ENCODE results near the gene HRH1. TPM values are rescaled to one million over a fixed set of nuclear protein-coding genes. Genes with fewer than 3 reads are reported as not detected.

The HRH1 gene
- polyA plus RNA-seq, 3 donors, result 0.08 to 0.24 TPM; not detected in 1

GRCh38 chr3:11244121-11244677 lies 89.9 kb downstream of the HRH1 start:
- no peak overlapping the region for H3K9ac ChIP-seq (ENCODE audit: insufficient read depth, low read length, poor library complexity, severe bottlenecking)
- Mint-ChIP-seq H3K27me3 (ENCODE audit: low read depth in 3 of 3) (peaks cover 0 to 3% (median 1%) of the 10 kb centered on the region in 3 donors), H3K36me3 (no peaks in the 10 kb centered on the region), H3K27ac (peak overlapping the region in 1 of 7 donors; percentile 20), H3K9me3 (peaks cover 0 to 9% (median 2%) of the 10 kb centered on the region in 7 donors), H3K4me1 (peaks cover 5% of the 10 kb centered on the region), H3K4me3 (no peak overlapping the region)
- H3K9me3 ChIP-seq (replicated peaks in 1 of 2; ENCODE audit: control insufficient read depth in 1 of 2, insufficient read depth in 1 of 2, low read length in 2 of 2), result no peaks in the 10 kb centered on the region
- no peaks in the 10 kb centered on the region for H3K4me1 ChIP-seq (ENCODE audit: control insufficient read depth in 1 of 2, insufficient read depth in 2 of 2, low read length in 2 of 2)
- WGBS (ENCODE audit: insufficient coverage), result no CpG with 5 or more reads among the region's 1 CpG
- intact Hi-C loops (cut with micrococcal nuclease), result no loop called here
- no peak overlapping the region for H3K4me3 ChIP-seq (replicated peaks in 1 of 3; ENCODE audit: low read depth in 2 of 3, low read length in 3 of 3)
- H2AFZ ChIP-seq (ENCODE audit: insufficient read depth, low read depth, low read length, poor library complexity, severe bottlenecking), result no peak overlapping the region
- no peak overlapping the region for H3K27ac ChIP-seq (ENCODE audit: low read depth in 1 of 2, low read length in 2 of 2)
- H3K79me2 ChIP-seq (ENCODE audit: insufficient read depth, low read length), result no peaks in the 10 kb centered on the region
- H3K27me3 ChIP-seq (ENCODE audit: control insufficient read depth in 2 of 2, insufficient read depth in 2 of 2, low read length in 2 of 2), result no peaks in the 10 kb centered on the region
- no peak for DNase-seq
- H4K20me1 ChIP-seq (ENCODE audit: insufficient read depth, low read length), result no peaks in the 10 kb centered on the region
- no peaks in the 10 kb centered on the region for H3K36me3 ChIP-seq (replicated peaks in 1 of 2; ENCODE audit: control insufficient read depth in 1 of 2, insufficient read depth in 2 of 2, low read length in 2 of 2)
- no peak overlapping the region for H3K4me2 ChIP-seq (replicated peaks; ENCODE audit: extremely low read depth, low read length, poor library complexity, severe bottlenecking)
- no peak for TF ChIP-seq CTCF (IDR thresholded peaks at IDR 0.05)

- H3K36me3 ChIP-seq (replicated peaks in 1 of 2; ENCODE audit: control insufficient read depth in 1 of 2, insufficient read depth in 2 of 2, low read length in 2 of 2), result no peaks in the 10 kb centered on the region
- no peaks in the 10 kb centered on the region for H4K20me1 ChIP-seq (ENCODE audit: insufficient read depth, low read length)
- H3K4me2 ChIP-seq (replicated peaks; ENCODE audit: extremely low read depth, low read length, poor library complexity, severe bottlenecking), result no peak overlapping the region
- intact Hi-C loops (cut with micrococcal nuclease), result no loop called here
- H3K4me1 ChIP-seq (ENCODE audit: control insufficient read depth in 1 of 2, insufficient read depth in 2 of 2, low read length in 2 of 2), result no peaks in the 10 kb centered on the region
- no peaks in the 10 kb centered on the region for H3K36me3 Mint-ChIP-seq
- DNase-seq, result no peak
- no peak overlapping the region for H3K27ac Mint-ChIP-seq
- H2AFZ ChIP-seq (ENCODE audit: insufficient read depth, low read depth, low read length, poor library complexity, severe bottlenecking), result no peak overlapping the region
- no peaks in the 10 kb centered on the region for H3K9me3 ChIP-seq (replicated peaks in 1 of 2; ENCODE audit: control insufficient read depth in 1 of 2, insufficient read depth in 1 of 2, low read length in 2 of 2)
- peaks cover 5% of the 10 kb centered on the region for H3K4me1 Mint-ChIP-seq
- H3K9ac ChIP-seq (ENCODE audit: insufficient read depth, low read length, poor library complexity, severe bottlenecking), result no peak overlapping the region
- H3K79me2 ChIP-seq (ENCODE audit: insufficient read depth, low read length), result no peaks in the 10 kb centered on the region
- H3K4me3 ChIP-seq (replicated peaks in 1 of 3; ENCODE audit: low read depth in 2 of 3, low read length in 3 of 3), result no peak overlapping the region
- no peak overlapping the region for H3K27ac ChIP-seq (ENCODE audit: low read depth in 1 of 2, low read length in 2 of 2)
- TF ChIP-seq CTCF (IDR thresholded peaks at IDR 0.05), result no peak
- H3K27me3 ChIP-seq (ENCODE audit: control insufficient read depth in 2 of 2, insufficient read depth in 2 of 2, low read length in 2 of 2), result no peaks in the 10 kb centered on the region
- H3K4me3 Mint-ChIP-seq, result no peak overlapping the region
- WGBS (ENCODE audit: insufficient coverage), result 91% methylated on average over 4 of the region's 8 CpGs
- peaks cover 1 to 3% (median 2%) of the 10 kb centered on the region in 3 donors for H3K27me3 Mint-ChIP-seq (ENCODE audit: low read depth in 3 of 3)
- H3K9me3 Mint-ChIP-seq, result peaks cover 0 to 4% (median 1%) of the 10 kb centered on the region in 7 donors
These were observed 91.0 kb downstream of the HRH1 start for GRCh38 chr3:11245276-11245675.

All from CD14-positive monocyte (primary cell).